HEK293T (cell line): ENCODE results near the gene PRR29.

Source experiments
- BHLHE40 ChIP-seq: fragments of 450-650 bp; IDR thresholded peaks from 2 replicates; pipeline ENCODE4 v1.6.1; 2016; ENCODE audit warnings: mild to moderate bottlenecking, moderate library complexity, borderline replicate concordance
- FOXA1 ChIP-seq: fragments of 450-650 bp; IDR thresholded peaks from 2 replicates; pipeline ENCODE4 v1.6.1; 2016; ENCODE audit warnings: mild to moderate bottlenecking
- FOXK2 ChIP-seq: fragments of 450-650 bp; IDR thresholded peaks from 2 replicates; pipeline ENCODE4 v1.6.1; 2016; ENCODE audit warnings: mild to moderate bottlenecking
- FOXM1 ChIP-seq: fragments of 450-650 bp; IDR thresholded peaks from 2 replicates; pipeline ENCODE4 v1.6.1; 2017; ENCODE audit warnings: mild to moderate bottlenecking, borderline replicate concordance
- LEF1 ChIP-seq: fragments of 450-650 bp; IDR thresholded peaks from 2 replicates; pipeline ENCODE4 v1.6.1; 2017; ENCODE audit warnings: mild to moderate bottlenecking, borderline replicate concordance
- NFRKB ChIP-seq: fragments of 450-650 bp; IDR thresholded peaks from 2 replicates; pipeline ENCODE4 v1.6.1; 2016; ENCODE audit warnings: mild to moderate bottlenecking, moderate library complexity
- SP1 ChIP-seq: fragments of 450-650 bp; IDR thresholded peaks from 2 replicates; pipeline ENCODE4 v1.6.1; 2017
- TARDBP ChIP-seq: fragments of 450-650 bp; IDR thresholded peaks from 2 replicates; pipeline ENCODE4 v1.6.1; 2016
- TF ChIP-seq, protein P1 (sequence below): fragments of 450-650 bp; IDR thresholded peaks from 2 replicates; pipeline ENCODE4 v1.6.1; 2016

DNA sequence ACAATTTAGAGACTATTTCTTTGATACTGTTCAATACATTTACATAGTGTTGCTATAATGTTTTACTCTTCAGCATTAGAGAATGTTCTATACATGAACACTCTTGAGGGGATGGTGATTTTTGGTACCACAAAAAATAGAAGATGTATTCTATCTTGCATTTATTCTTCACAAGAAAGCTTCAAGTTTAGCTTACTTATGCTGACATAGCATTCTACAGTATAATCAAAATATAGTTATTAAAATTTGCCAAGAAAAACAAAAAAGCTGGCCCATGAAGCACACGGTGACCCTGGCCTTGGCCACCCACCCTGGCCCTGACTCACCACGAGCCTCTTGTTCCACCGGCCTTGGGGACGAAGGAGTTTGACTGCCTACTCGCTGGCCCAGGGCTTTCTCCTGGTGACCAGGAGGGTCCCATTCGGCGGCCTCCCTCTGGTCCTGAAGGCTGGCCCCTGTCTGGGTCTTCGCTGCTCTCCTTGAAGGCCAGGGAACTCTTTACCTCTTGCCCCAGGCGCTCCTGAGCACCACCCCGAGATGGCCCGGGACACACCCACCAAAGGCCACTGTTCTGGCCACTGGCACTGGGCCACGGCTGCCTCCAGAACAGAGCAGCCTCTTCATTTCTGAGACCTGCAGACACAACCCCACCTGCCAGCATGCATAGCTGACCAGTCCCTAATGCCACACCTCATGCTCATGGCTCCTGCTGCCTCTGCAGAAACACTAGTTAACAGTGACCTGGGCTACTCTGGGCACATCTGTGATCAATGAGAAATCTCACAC is 44.7 kb downstream of the PRR29 start:
- no peak for TF ChIP-seq FOXK2
- no peak for TF ChIP-seq FOXM1
- TF ChIP-seq BHLHE40: no peak
- TF ChIP-seq, protein P1, sequence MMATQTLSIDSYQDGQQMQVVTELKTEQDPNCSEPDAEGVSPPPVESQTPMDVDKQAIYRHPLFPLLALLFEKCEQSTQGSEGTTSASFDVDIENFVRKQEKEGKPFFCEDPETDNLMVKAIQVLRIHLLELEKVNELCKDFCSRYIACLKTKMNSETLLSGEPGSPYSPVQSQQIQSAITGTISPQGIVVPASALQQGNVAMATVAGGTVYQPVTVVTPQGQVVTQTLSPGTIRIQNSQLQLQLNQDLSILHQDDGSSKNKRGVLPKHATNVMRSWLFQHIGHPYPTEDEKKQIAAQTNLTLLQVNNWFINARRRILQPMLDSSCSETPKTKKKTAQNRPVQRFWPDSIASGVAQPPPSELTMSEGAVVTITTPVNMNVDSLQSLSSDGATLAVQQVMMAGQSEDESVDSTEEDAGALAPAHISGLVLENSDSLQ: no peak
- TF ChIP-seq TARDBP: no peak
- TF ChIP-seq LEF1: no peak
- TF ChIP-seq FOXA1: no peak
- no peak for TF ChIP-seq NFRKB
- no peak for TF ChIP-seq SP1
